Fibroblast of peridontal ligament (primary cell): ENCODE results near the gene FAAP20.

Experiments used
- DNase-seq: peaks from one replicate; pipeline ENCODE4 v3.0.0-alpha.2; 2010; ENCODE audit errors: extremely low read depth

The FAAP20 gene

GRCh38 chr1:2195785-2196184 lies 1.2 kb upstream of the FAAP20 start:
- no peak for DNase-seq

- peak; percentile 76 for DNase-seq
Observed at GRCh38 chr1:2194898-2195673, 514 bp upstream of the FAAP20 start.

DNA sequence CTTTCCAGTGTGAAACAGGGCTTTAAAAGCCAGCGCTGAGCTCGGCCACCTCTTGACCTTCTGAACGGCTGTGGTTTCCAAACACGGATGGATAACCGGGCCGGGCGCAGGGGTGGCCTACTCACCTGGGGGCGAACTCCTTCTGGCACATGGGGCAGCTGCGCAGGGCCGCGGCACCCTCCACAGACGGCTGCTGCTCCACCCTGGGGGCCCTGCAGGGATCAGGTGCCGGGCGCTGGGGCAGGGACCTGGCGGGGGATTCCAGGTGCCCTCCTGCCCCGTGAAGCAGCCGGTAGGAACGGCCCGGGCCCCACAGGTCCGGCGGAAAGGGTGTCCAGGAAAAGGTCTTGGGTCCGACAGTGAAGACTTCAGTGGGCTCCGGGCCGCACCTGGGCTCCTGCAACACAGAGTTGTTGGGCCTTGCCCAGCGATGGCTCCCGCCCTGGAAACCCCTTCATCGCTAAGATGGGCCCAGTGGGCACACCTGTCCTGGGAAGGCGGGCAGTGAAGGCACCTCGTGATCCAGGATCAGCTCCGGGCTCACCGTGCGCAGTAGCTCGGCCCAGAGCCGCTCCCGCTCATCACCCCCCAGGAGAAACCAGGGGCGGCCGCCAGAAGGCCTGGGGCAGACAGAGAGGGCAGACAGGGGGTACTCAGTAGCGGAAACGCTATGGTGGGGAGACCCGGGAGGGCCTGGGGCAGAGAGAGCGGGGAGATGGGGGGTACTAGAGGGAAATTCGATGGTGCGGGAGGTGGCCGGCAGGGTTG lies 874 bp downstream of the FAAP20 start:
- DNase-seq, result no peak

GRCh38 chr1:2192031-2192995 lies 2.3 kb downstream of the FAAP20 start:
- peak; percentile 57 for DNase-seq

DNA sequence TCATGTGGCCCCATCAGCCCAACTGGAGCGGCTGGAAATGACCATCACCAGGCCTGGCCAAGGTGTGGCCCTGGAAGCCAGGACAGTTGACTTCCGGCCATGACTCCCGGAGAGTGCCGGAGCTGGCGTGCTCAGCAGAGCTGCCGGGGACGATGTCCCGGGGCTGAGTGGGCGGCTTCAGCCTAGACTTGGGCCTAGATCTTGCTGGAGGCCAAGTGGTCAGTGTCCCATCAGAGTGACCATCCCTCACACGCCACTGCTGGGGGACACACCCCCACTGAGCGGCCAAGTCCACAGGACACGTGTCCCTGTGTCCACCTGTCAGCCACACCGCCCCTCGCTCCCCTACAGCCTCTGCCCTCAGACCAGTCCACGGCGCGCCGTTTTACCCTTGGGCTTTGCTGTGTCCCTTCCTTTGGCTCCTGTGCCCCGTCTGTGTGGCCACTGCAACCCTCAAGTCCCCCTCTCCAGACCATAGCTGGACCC lies 4.0 kb downstream of the FAAP20 start:
- no peak for DNase-seq

DNA sequence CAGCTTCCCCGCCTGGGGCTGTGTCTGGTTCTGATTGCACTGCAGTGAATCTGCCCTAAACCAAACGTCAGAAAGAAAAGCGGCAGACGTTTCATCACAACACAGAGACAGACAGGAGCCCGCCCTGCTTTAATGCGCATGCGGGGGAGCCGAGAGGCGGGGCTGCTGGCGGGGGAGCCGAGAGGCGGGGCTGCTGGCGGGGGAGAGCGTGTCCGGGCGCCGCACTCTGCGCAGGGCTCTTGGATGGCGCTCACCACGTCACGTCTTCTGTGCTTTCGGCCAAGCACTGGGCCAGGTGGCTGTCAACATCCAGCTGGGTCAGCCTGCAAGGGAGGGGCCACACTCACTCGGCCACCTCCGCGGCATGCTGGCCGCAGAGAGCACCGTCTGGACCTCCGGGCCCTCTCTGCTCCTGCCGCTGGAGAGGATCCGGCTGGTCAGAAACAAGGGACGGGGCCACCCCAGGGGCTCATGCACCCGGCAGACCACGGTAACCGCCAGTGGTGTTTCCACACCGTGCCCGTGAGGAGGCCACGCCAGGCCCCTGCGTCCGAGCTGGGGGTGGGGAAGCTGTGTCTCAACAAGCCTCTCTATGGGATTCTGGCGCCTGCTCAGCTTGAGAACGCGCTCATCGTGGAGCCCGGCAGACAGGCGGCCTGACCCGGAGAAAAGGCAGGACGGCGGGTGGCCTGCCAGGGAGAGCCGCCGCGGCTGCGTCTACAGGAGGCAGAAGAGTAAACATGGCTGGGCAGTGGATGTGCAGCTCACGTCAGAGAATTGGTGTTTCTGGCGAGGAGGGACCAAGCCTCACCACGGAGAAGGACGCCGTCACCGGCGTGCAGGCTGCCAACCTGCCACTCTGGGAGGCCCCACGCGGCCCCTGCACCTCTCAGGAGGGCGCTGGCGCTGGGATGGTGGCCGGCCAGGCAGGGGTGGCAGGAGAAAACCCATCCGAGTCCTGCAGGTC lies 4.8 kb downstream of the FAAP20 start:
- DNase-seq, result peak; percentile 90

DNA sequence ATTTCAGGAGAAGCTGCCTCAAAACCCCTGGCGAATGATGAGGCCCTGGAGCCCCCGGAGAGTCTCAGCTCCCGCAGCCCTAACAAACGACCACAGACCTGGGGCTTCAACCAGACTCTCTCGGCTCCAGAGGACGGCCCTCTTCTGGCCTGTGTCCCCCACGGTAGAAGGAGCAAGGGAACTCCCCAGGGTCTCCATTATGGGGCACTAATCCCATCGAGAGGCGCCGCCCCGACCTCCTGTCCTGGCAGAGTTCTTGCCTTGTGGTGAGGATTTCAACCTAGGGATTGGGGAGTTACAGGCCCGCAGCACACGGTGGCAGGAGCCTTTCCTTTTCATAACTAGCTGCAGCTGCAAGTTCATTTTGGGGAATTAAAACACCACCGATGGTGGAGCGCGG lies 6.2 kb downstream of the FAAP20 start:
- no peak for DNase-seq

DNA sequence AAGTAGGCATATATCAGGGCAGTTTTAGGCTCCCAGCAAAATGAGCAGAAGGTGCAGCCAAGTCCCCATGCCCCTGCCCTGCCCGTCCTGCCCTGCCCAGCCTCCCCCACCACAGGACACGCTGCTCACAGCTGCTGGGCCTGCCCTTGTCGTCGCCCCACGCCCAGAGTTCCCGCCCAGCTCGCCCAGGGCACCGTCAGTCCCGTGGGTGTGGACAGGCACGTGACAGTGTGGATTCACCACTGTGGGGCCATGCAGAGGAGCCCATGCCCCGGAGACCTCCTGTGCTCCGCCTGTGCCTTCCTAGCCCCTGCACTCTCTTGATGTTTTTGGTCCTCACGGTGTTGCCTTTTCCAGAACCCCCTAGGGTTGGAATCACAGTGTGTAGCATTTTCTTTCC lies 7.0 kb downstream of the FAAP20 start:
- DNase-seq, result no peak

DNA sequence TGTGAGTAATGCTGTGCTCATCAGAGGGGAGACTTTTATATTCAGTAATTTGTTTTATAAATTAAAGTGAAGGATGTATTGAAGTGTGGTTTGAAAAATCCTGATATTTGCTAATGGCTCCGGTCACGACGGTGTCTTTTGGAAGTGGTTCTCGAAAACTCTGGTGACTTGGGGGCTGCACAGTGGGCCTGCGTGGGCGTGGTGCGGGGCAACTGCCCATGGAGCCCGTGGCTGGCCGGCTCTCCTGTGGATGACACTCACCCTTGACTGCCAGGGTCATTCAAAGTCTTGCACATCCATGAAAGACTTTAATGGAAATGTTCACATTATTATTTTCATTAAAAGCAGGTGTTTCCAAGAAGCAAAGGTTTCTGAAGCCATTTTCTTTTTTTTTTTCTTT lies 7.7 kb downstream of the FAAP20 start:
- DNase-seq, result no peak

DNA sequence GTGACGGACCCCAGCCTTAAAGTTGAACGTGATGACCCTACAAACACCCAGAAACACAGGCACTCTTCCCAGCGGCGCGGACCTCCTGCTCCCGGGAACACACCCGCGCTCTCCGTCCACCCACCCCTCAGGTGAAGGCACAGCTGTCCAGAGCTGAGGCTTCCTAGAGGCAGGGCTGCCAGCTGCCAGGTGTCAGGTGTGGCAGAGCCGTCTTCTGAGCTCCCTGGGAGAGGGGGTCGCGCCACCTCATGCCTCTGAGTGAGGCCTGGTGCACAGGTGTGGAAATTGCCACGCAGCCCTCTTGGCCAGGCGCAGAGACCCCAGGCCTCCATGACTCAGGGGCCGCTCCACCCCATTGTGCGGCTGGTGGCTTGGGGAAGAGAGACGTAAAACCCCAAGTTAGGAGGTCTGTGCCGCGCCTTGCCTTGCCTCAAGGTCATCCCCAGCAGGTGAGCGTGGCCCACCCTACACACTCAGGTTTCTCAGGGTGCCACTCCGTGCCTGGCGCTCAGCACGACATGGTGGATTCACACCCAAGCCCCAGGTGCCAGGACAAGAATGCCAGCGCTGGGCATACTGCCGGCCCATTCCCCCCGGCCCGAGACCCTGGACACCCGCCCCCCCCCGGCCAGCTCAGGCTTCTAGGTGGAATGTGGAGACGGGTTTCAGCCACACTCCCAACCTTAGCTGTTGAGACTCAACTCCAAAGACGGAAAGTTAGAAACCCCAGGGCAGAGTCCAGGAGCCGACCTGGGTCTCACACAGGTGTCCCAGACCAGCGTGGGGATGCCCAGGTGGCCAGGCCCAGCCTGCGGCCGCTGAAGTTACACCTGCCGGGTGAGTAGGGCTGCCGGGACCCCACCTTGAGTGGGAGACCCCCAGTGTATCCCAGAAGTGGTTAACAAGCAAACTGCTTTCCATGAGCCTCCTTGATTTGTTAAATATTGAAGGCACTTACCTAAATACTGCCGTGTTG lies 8.4 kb downstream of the FAAP20 start:
- DNase-seq, result no peak

GRCh38 chr1:2184934-2185333 lies 9.6 kb downstream of the FAAP20 start:
- DNase-seq, result no peak

DNA sequence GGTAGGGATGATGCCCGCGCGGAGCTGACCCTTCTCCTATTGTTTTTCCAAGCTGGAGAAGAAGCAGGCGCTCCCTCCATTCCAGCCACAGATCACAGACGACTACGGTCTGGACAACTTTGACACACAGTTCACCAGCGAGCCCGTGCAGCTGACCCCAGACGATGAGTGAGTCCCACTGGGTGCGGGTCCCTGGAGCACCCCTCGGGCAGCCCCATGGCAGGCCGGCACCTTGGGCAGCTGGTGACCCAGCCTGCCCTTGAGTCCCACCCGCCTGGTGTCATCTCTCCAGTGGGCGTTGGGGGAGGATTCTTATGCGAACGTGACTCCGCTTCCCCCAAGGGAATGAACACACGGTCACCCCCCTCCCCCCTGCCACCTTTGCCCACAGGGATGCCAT lies 10.0 kb downstream of the FAAP20 start:
- DNase-seq, result no peak

DNA sequence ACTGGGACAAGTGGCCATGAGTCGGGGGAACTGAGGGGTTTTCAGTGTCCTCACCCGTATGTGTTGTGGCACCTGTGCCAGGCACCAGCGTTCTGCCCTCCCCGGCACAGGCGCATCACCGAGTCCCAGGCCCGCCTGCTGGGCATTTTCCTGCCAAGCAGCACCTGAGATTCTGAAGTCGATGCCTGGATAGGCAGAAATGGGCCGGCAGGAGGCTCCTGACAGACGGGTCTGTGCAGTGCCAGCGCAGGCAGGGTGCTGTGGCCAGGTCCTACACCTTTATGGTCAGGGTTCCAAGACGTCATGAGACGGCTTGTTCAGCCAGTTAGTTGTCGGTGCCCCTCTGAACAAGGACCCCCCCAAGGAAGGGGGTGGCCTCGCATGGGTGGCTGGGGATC lies 10.6 kb downstream of the FAAP20 start:
- no peak for DNase-seq

- no peak for DNase-seq
Observed at GRCh38 chr1:2182376-2182775, 12.2 kb downstream of the FAAP20 start.

- DNase-seq, result no peak
Observed at GRCh38 chr1:2181752-2182151, 12.8 kb downstream of the FAAP20 start.

DNA sequence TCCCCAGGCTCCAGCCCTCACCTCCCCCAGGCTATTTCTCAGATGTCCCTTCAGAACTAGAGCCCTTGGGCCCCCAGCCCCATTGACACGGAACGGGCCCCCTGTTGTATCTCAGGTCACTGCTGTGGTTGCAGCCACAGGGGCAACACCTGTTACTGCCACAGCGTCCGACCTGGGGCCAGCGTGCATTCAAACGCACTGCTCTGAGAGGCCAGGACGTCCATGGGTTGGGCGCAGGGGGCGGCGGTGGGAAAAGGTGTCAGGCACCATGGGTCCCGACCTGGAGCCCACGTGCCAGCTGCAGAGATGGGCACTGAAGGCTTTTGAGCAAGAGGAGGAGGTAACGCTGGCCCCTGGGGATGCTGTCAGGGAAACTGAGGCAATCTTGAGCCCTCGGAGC lies 13.3 kb downstream of the FAAP20 start:
- DNase-seq, result no peak

GRCh38 chr1:2180297-2181245 lies 14.0 kb downstream of the FAAP20 start:
- DNase-seq, result no peak

DNA sequence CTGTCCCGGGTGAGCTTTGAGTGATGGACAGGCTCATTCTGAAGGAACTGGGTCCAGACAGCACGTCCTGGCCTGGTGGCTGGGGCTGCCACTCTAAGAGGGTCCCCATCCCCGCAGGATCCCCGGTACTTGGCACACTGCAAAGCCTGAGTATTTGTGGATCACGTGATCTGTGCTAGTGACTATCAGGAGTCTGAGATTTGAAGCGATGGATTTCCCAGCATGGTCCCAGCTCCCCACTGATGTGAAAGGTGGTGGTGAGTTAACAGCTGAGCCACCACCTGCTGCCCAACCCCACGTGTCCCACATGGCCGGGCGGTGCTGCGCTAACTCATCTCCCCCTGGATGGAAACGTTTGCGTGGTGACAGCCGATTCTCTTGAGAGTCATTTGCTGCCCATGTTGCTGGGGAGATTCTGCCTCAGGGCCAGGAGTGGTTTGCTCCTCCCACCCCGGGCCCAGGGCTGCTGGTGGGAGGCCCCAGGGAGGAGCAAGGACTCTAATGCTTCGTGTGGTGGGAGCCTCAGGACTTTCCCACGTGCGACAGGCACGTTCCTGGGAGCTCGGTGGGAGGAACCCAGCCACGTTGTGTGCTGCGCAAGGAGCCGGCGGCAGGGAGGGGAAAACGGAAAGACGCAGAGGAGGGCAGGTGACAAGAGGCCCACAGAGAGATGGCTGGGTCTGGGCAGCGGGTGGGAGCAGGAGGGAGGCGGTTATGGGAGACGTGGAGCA lies 15.1 kb downstream of the FAAP20 start:
- no peak for DNase-seq
